Pancreas (tissue), 10 donors: ENCODE measurements around the gene NAV1. TPM values are rescaled to one million over a fixed set of nuclear protein-coding genes. Genes with fewer than 3 reads are reported as not detected.

Source experiments
- ATAC-seq, 4 donors: fragments of 200-7000 bp; cut with Tn5 transposase; one replicate each; pipeline versions ENCODE4 v1.8.0 to v1.9.1; 2020; ENCODE audit warnings: mild to moderate bottlenecking in 4 of 4, moderate library complexity in 4 of 4
- DNase-seq, 6 donors: peaks; one replicate each; pipeline ENCODE4 v3.0.0-alpha.2; 2020
- FAIRE-seq: peaks from 2 replicates; lab custom pipeline; 2012; peaks lifted over from hg19 to GRCh38; lab: Jason Lieb, UNC
- H3K27ac ChIP-seq, 4 donors: fragments of 200-600 bp; sonication (generic); 1 replicate in 3 of 4; 2 replicates in 1 of 4; pipeline versions ENCODE4 v1.5.0 to v1.8.0; 2020
- H3K27me3 ChIP-seq, 4 donors: fragments of 200-600 bp; one replicate each; pipeline ENCODE4 v1.8.0; 2021
- H3K36me3 ChIP-seq, 3 donors: fragments of 200-600 bp; sonication (generic) in 1 of 3; one replicate each; pipeline versions ENCODE4 v1.5.0 to v1.8.0; 2020 to 2021
- H3K4me1 ChIP-seq, 3 donors: fragments of 200-600 bp; one replicate each; pipeline ENCODE4 v1.8.0; 2021
- H3K4me3 ChIP-seq, 4 donors: fragments of 200-600 bp; sonication (generic) in 2 of 4; one replicate each; pipeline versions ENCODE4 v1.5.0 to v1.8.0; 2020 to 2021
- H3K9me3 ChIP-seq, 4 donors: fragments of 200-600 bp; one replicate each; pipeline ENCODE4 v1.8.0; 2021
- WGBS, 2 donors: extraction: QIAGEN DNeasy Blood & Tissue Kit; methylation state at CpG; one replicate each; pipeline ENCODE4 v1.1.7; 2013; 5-methylcytosine and 5-hydroxymethylcytosine counted together
- intact Hi-C, 3 donors: fragments of 100-400 bp; cut with DNase I; formaldehyde crosslinking; loops; one replicate each; pipeline versions ENCODE4 v1.11.1 to v1.14.2; 2022
- polyA plus RNA-seq, 2 donors: library from polyadenylated mRNA; stranded (reverse); fragments of 200-250 nt; gene quantifications; one replicate each; pipeline ENCODE4 v1.2.3, GENCODE V29; 2013
- total RNA-seq, 6 donors: library from RNA; stranded (reverse); fragmentation: NEBNext Ultra II Directional in 4 of 6; extraction: Animal tissue kit (Norgen Biotek cat#: 25700) in 4 of 6; gene quantifications; one replicate each; pipeline versions ENCODE4 v1.2.1 to v1.2.4, GENCODE V29; 2021 to 2023
- TF ChIP-seq, protein P1 (sequence below), 4 donors: fragments of 200-600 bp; sonication (generic) in 3 of 4; IDR thresholded peaks; one replicate each; pipeline versions ENCODE4 v1.5.0 to v1.8.0; 2021; ENCODE audit warnings: antibody characterized with exemption in 4 of 4
- donor health status: healthy with polysubstance abuse.
- donor health status: DM: no; HTN: no; CAD: no; lungs with moderate emphysema.
- donor health status: DM: no; HTN: no; CAD: no.
- donor health status: control.
- donor health status: control.
- donor health status: Bipolar disorder and iron deficiency.
- donor health status: DM: yes; HTN: yes; CAD: no.
- donor health status: DM: no; HTN: no; CAD: no.
- donor health status: DM: no; HTN: no; CAD: no.
- donor health status: DM: yes; HTN: yes; CAD: no.

Gene NAV1
- total and polyA plus RNA-seq, 8 donors = 5.6 to 13.6 (median 7.3) TPM

DNA sequence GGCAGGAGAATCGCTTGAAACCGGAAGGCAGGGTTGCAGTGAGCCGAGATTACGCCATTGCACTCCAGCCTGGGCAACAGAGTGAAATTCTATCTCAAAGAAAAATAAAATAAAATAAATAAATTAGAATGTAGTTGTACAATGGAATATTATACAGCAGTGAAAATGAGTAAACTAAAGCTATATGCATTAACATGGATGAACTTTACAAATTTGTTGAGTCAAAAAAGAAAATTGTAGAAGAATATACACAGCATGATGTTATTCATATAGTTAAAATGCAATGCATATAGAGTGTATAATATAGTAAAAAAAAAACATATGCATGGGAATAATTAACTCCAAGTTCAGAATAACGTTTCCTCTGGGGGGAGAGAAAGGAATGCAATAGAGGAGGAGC, 11.0 kb upstream of the NAV1 start:
- intact Hi-C loops = no loop called here

DNA sequence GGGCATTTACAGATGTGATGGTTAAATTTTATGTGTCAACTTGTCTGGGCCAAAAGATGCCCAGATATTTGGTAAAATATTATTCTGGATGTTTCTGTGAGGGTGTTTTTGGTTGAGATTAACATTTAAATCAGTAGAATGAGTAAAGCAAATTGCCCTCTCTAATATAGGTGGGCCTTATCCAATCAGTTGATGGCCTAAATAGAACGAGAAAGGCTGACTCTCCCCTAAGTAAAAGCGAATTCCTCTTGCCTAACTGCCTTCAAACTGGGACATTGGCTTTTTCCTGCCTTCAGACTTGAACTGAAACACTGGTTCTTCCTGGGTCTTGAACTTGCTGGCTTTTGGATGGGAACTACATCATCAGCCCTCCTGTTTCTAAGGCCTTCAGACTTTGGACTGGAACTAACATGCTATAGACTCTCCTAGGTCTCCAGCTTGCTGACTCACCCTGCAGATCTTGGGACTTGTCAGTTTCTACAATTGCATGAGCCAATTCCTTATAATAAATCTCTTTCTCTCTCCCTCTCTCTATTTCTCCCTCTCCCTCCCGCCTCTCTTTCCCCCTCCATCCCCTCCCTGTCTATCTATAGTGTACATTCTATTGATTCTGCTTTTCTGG, 10.2 kb upstream of the NAV1 start:
- ATAC-seq = no peak
- H3K27me3 ChIP-seq = no peaks in the 10 kb centered on the region

More for the DNA sequence above, 11.0 kb upstream of the NAV1 start:
- Histone ChIP-seq H3K27me3 (no peaks in the 10 kb centered on the region), H3K27ac (no peak overlapping the region), H3K36me3 (no peaks in the 10 kb centered on the region), H3K9me3 (no peaks in the 10 kb centered on the region), H3K4me3 (no peak overlapping the region), H3K4me1 (peaks cover 5 to 16% (median 8%) of the 10 kb centered on the region in 3 donors)
- FAIRE-seq = no peak
- no peak for ATAC-seq
- WGBS, 2 donors = 94 to 95% methylated on average over 5 of the region's 5 CpGs
- no peak for DNase-seq
- TF ChIP-seq, protein P1, sequence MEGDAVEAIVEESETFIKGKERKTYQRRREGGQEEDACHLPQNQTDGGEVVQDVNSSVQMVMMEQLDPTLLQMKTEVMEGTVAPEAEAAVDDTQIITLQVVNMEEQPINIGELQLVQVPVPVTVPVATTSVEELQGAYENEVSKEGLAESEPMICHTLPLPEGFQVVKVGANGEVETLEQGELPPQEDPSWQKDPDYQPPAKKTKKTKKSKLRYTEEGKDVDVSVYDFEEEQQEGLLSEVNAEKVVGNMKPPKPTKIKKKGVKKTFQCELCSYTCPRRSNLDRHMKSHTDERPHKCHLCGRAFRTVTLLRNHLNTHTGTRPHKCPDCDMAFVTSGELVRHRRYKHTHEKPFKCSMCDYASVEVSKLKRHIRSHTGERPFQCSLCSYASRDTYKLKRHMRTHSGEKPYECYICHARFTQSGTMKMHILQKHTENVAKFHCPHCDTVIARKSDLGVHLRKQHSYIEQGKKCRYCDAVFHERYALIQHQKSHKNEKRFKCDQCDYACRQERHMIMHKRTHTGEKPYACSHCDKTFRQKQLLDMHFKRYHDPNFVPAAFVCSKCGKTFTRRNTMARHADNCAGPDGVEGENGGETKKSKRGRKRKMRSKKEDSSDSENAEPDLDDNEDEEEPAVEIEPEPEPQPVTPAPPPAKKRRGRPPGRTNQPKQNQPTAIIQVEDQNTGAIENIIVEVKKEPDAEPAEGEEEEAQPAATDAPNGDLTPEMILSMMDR (IDR thresholded peaks at IDR 0.05) = no peak

DNA sequence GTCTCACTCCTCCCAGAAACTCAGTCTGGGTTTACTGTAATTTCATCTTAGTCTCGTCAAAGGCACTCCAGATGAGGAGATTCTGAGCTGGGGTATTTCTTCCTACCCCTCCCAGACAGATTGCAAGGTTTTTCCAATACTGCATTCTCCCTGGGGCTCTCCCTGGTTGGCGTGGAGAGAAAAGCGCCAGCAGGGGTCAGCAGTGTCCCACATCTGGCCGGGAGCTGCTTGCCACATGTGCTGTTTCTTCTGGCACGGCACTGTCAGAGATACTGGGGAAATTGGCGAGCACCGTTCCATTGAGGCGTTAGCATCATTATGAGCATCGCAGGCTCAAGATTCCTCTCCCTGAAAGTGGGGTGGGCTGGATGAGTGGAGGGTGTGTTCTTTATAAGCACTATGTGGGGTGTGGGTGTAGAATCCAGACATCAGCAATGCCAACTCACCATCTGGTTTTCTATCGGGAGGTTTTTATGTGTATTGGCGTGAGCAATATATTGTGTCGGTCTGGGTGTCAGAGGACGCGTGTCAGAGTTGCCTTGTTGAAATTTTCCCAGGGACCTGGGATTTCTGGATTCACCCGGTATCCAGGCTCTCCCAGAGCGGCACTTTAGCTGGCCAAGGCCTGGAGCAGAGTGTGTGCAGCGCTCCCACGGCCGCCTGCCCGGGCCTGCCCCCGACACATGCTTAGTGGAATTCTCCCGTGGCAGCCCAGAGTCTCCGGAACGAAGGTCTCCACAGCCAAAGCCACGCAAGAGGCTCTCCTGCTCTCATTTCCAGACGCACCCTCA, 8.0 kb upstream of the NAV1 start:
- H3K9me3 ChIP-seq = no peaks in the 10 kb centered on the region
- H3K36me3 ChIP-seq = no peaks in the 10 kb centered on the region
- TF ChIP-seq, protein P1 (IDR thresholded peaks at IDR 0.05) = peak; percentile 38 to 62 (median 45)
- DNase-seq (peak in 5 of 6 donors; percentile 55 to 82 (median 69)), FAIRE-seq (no peak), ATAC-seq (peak; percentile 66 to 90 (median 80))
- H3K27ac ChIP-seq = peak overlapping the region in 3 of 4 donors; percentile 4 to 57 (median 22)
- WGBS, 2 donors = 48% methylated on average over 26 of the region's 26 CpGs
- peaks cover 5 to 16% (median 8%) of the 10 kb centered on the region in 3 donors for H3K4me1 ChIP-seq
- no peaks in the 10 kb centered on the region for H3K27me3 ChIP-seq
- intact Hi-C loops = no loop called here
- H3K4me3 ChIP-seq = no peak overlapping the region

More for the DNA sequence above, 10.2 kb upstream of the NAV1 start:
- no peak for FAIRE-seq
- no peaks in the 10 kb centered on the region for H3K36me3 ChIP-seq
- intact Hi-C loops = no loop called here
- peaks cover 5 to 16% (median 8%) of the 10 kb centered on the region in 3 donors for H3K4me1 ChIP-seq
- peak in 1 of 6 donors; percentile 5 for DNase-seq
- TF ChIP-seq, protein P1 (IDR thresholded peaks at IDR 0.05) = no peak
- no peak overlapping the region for H3K4me3 ChIP-seq
- no peak overlapping the region for H3K27ac ChIP-seq
- 89 to 91% methylated on average over 3 of the region's 3 CpGs for WGBS, 2 donors
- no peaks in the 10 kb centered on the region for H3K9me3 ChIP-seq

DNA sequence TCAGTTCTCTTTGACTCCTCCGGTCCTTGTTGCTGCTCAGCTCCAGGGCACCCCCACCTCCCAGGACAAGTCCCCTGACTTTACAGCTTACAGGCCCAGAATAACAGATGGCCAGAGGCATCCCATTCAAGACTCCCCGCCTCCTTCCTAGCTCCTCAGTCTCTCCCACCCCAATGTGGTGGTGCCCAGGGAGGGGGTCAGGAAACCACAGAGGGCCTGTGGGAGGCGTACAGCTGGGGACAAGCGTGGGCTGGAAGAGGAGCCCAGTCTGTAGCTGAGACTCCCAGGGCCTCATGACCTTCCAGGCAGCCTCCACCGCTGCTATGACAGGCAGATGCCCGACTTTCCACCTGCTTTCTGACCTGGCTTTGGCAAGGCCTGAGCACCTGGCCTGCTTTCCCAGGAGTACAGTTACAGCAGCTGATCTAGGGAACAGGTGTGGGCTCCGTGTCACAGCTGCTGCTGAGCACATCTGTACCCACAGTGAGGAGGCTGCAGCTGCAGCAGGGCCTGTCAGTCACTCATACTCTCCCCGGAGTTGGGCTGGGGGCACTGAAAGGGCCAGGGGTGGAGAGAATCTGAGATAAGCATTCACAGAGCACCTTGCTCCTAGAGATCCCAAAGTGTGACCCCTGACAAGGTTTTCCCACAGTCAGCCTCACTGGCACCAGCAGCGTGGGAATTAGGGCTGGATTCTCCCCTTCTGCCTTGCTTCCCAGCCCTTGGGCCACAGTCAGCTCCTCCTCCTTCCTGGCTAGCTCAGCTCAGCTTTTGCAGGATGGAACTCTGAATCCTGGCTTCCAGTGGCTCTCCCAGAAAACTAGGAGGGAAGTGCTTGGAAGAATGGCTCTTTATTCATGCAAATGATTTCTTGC, 7.1 kb upstream of the NAV1 start:
- Histone ChIP-seq H3K27me3 (no peaks in the 10 kb centered on the region), H3K27ac (peak overlapping the region in 3 of 4 donors; percentile 4 to 57 (median 22)), H3K36me3 (no peaks in the 10 kb centered on the region), H3K4me3 (no peak overlapping the region), H3K9me3 (no peaks in the 10 kb centered on the region), H3K4me1 (peaks cover 5 to 16% (median 8%) of the 10 kb centered on the region in 3 donors)
- TF ChIP-seq, protein P1 (IDR thresholded peaks at IDR 0.05) = no peak
- ATAC-seq = peak; percentile 78 to 92 (median 88)
- no peak for FAIRE-seq
- intact Hi-C loops = no loop called here
- peak; percentile 73 to 92 (median 87) for DNase-seq
- WGBS, 2 donors = 37 to 48% methylated on average over 9 of the region's 9 CpGs
